GM06990 (cell line): ENCODE results near the gene PRMT1.

Experiments used
- DNase-seq: peaks from one replicate; pipeline ENCODE4 v3.0.0-alpha.2; 2011; ENCODE audit not compliant: insufficient read length; ENCODE audit errors: extremely low read depth
- H3K27me3 ChIP-seq: replicated peaks from 2 replicates; pipeline ENCODE4 v1.6.0; 2011; ENCODE audit warnings: low read length; ENCODE audit not compliant: control insufficient read depth, insufficient read depth
- H3K36me3 ChIP-seq: 2 replicates; pipeline ENCODE4 v1.5.1; 2011; ENCODE audit warnings: low read length; ENCODE audit not compliant: control insufficient read depth, insufficient read depth
- H3K4me3 ChIP-seq: replicated peaks from 2 replicates; pipeline ENCODE4 v1.5.1; 2011; ENCODE audit warnings: low read depth, mild to moderate bottlenecking, control low read depth, low read length
- CTCF ChIP-seq: IDR thresholded peaks from 2 replicates; pipeline ENCODE4 v1.5.1; 2011; ENCODE audit warnings: low read length, control low read depth, mild to moderate bottlenecking, inconsistent platforms; ENCODE audit not compliant: insufficient read depth, poor library complexity, severe bottlenecking

PRMT1 gene

DNA sequence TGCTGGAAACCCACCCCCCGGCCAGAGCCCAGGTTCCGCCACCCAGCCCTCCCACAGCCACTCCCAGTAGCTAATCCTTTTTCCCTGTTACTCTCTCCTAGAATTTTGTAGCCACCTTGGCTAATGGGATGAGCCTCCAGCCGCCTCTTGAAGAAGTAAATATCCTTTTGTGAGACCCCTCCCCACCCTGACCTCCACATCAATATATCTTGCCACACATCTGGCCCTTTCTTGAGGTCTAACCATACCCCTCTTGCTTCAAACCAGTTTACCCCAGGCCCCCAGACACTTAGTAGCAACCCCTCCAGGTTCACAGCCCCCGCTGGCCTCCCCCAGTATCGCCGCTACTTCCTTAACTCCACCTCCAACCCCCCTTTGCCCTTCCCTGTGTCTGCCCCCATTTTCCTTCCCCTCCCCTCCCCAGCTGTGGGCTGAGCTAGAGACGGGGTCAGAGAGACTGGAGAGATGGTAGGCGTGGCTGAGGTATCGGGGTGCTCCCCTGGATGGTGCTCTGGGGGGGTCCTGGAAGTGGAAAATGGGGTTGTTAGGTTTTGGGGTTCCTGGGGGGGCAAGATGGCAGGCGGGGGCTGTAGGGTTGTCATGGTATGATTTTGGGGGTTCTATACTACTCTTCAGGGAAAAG is 2.8 kb downstream of the PRMT1 start:
- peaks cover 21% of the 10 kb centered on the region for H3K36me3 ChIP-seq
- H3K27me3 ChIP-seq = no peaks in the 10 kb centered on the region
- peak overlapping the region; percentile 60 for H3K4me3 ChIP-seq
- no peak for DNase-seq
- TF ChIP-seq CTCF = no peak

DNA sequence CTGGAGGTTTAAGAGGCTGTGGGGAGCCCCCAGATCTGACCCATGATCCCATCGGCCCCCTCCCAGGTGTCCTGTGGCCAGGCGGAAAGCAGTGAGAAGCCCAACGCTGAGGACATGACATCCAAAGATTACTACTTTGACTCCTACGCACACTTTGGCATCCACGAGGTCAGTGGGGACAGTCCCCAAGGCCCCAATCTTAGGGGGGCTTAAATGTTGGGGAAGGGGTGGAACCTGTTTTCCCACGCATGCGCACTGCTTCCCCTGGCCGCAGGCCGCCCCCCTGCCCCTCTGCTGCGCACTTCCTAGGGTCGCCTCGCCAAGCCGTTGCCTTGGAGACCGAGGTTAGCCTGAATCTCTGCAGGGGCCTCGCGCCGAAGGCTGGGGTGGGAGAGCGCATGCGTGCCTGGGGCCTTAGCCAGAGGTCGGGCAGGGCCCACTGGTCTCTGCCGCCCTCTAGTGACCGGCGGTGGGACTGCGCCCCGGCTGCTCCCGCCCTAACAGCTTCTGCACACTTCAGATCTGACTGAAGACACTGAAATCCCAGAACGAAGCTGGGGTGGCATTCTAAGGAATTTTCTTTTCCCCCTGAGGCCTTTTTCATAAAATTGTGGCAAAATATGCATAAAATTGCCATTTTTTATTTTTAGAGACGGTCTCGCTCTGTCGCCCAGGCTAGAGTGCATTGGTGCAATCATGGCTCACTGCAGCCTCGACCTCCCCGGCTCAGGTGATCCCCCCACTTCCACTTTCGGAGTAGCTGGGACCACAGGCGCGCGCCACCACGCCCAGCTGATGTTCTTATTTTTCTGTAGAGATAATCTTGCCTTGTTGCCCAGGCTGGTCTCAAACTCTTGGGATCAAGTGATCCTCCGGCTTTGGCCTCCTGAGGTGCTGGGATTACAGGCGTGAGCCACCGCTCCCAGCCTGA is 3.6 kb downstream of the PRMT1 start:
- peak overlapping the region; percentile 60 for H3K4me3 ChIP-seq
- peak; percentile 100 for TF ChIP-seq CTCF
- H3K36me3 ChIP-seq = peaks cover 25% of the 10 kb centered on the region
- no peaks in the 10 kb centered on the region for H3K27me3 ChIP-seq
- DNase-seq = peak; percentile 93

GRCh38 chr19:49681830-49682229 is 4.8 kb downstream of the PRMT1 start:
- H3K27me3 ChIP-seq = no peaks in the 10 kb centered on the region

DNA sequence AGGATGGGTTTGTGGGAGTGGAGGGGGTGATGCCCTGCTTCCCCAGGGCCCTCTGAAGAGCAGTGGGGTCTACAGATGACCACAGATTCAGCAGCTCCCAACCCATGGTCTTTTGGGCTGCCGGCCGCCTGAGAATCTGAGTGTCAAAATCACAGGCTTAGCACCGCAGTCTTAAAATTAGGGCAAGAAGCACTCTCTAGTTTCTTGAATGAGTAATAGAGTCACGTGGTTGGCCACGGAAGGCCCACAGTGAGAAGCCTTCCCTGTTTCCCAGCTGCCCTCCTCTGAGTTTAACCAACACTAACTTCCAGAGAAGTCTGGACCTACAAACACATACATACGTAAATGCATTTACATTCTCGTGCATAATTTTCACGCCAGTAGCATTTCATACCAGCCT is 5.2 kb downstream of the PRMT1 start:
- no peak for TF ChIP-seq CTCF
- H3K36me3 ChIP-seq = peaks cover 35% of the 10 kb centered on the region

More at GRCh38 chr19:49681830-49682229, 4.8 kb downstream of the PRMT1 start:
- no peak for TF ChIP-seq CTCF
- no peak overlapping the region for H3K4me3 ChIP-seq
- DNase-seq = no peak
- peaks cover 30% of the 10 kb centered on the region for H3K36me3 ChIP-seq

DNA sequence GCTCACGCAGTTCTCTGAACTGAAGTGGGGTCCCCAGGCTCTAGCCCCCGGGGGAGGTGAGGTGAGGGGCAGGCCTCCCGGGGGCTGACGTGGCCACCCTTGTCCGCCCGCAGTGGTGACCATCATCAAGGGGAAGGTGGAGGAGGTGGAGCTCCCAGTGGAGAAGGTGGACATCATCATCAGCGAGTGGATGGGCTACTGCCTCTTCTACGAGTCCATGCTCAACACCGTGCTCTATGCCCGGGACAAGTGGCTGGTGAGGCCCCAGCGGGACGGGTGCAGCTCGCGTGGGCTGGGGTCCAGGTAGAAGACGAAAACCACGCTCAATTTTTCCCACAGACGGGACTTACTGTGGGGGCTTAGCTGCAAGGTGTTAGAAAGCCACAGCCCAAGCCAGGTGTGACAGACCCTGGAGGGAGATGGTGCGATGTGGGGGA is 6.8 kb downstream of the PRMT1 start:
- peaks cover 41% of the 10 kb centered on the region for H3K36me3 ChIP-seq
- H3K4me3 ChIP-seq = no peak overlapping the region
- H3K27me3 ChIP-seq = no peaks in the 10 kb centered on the region
- DNase-seq = no peak
- TF ChIP-seq CTCF = no peak

More for the DNA sequence above, 5.2 kb downstream of the PRMT1 start:
- Histone ChIP-seq H3K27me3 (no peaks in the 10 kb centered on the region), H3K4me3 (no peak overlapping the region)
- DNase-seq = no peak
